Suprapubic skin (tissue), 4 donors: ENCODE results near the gene EVA1B. TPM values are rescaled to one million over a fixed set of nuclear protein-coding genes. Genes with fewer than 3 reads are reported as not detected.
A peak's percentile ranks its signal among the peaks of the same experiment; 100 is the strongest.

Source experiments
- DNase-seq, 2 donors: peaks; one replicate each; pipeline ENCODE4 v3.0.0-alpha.2; 2019; ENCODE audit warnings: low spot score in 2 of 2
- H3K27ac ChIP-seq: fragments of 200-600 bp; sonication (generic); one replicate; pipeline ENCODE4 v1.5.1; 2019
- H3K27me3 ChIP-seq: fragments of 200-600 bp; sonication (generic); one replicate; pipeline ENCODE4 v1.5.1; 2019
- H3K36me3 ChIP-seq: fragments of 200-600 bp; sonication (generic); one replicate; pipeline ENCODE4 v1.5.1; 2019
- H3K4me1 ChIP-seq: fragments of 200-600 bp; sonication (generic); one replicate; pipeline ENCODE4 v1.5.1; 2019
- H3K4me3 ChIP-seq: fragments of 200-600 bp; sonication (generic); one replicate; pipeline ENCODE4 v1.5.1; 2019; ENCODE audit warnings: mild to moderate bottlenecking
- H3K9me3 ChIP-seq: fragments of 200-600 bp; sonication (generic); one replicate; pipeline ENCODE4 v1.5.1; 2019
- EP300 ChIP-seq: sonication (generic); formaldehyde crosslinking; IDR thresholded peaks from one replicate; pipeline ENCODE4 v1.6.1; 2017; ENCODE audit warnings: antibody characterized with exemption
- POLR2A ChIP-seq, 2 donors: fragments of 450-650 bp; IDR thresholded peaks; one replicate each; pipeline ENCODE4 v1.6.1; 2017; ENCODE audit warnings: antibody characterized with exemption in 2 of 2, mild to moderate bottlenecking in 2 of 2, moderate library complexity in 2 of 2
- POLR2AphosphoS5 ChIP-seq, 3 donors: sonication (generic); formaldehyde crosslinking; IDR thresholded peaks; one replicate each; pipeline ENCODE4 v1.6.1; 2017; ENCODE audit warnings: antibody characterized with exemption in 3 of 3
- WGBS: methylation state at CpG from one replicate; pipeline ENCODE4 v1.1.5; 2018; 5-methylcytosine and 5-hydroxymethylcytosine counted together
- total RNA-seq, 4 donors: library from RNA; depleted of rRNA; stranded (reverse); fragments of >200 nt; gene quantifications; one replicate each; pipeline ENCODE4 v1.1.0, GENCODE V29; 2016
- TF ChIP-seq, protein P1 (sequence below), 2 donors: fragments of 200-600 bp in 1 of 2; fragments of 450-650 bp in 1 of 2; sonication (generic) in 1 of 2; IDR thresholded peaks; one replicate each; pipeline ENCODE4 v1.5.1; 2016 to 2019; ENCODE audit warnings: antibody characterized with exemption in 2 of 2, mild to moderate bottlenecking in 1 of 2, moderate library complexity in 1 of 2

Gene EVA1B
- total RNA-seq, 4 donors from 2014 or later = 13.3 to 28.0 (median 19.2) TPM

DNA sequence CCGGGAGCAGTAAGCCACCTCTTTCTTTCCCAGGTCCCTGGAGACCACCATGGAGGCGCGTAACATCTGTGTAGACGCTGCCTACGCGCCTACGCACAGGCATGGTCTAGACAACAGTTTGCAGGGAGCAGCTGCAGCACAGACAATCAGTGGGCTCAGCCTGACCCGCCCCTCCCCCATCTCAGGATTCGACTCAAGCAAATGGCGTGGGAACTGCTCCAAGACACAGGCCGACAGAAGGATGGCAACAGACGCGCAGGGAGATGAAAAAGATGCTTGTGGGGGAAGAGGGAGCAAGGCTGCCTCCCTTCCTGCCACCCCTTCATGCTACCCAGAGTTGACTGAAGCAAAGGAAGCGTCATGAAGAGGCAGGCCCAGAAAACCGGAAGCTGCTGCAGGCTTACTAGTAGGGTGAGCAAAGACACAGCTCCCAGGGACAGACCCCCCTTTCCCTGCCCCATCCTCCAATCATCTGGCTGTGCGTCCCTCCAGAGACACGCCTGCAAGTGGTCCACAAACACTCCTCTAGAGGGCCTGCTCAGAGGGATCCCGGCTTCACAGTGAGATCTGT lies 42.7 kb upstream of the EVA1B start:
- no peak for DNase-seq
- H3K27ac ChIP-seq = no peak overlapping the region
- TF ChIP-seq POLR2AphosphoS5 (IDR thresholded peaks at IDR 0.05) (no peak), POLR2A (IDR thresholded peaks at IDR 0.05) (no peak), EP300 (no peak)
- TF ChIP-seq, protein P1, sequence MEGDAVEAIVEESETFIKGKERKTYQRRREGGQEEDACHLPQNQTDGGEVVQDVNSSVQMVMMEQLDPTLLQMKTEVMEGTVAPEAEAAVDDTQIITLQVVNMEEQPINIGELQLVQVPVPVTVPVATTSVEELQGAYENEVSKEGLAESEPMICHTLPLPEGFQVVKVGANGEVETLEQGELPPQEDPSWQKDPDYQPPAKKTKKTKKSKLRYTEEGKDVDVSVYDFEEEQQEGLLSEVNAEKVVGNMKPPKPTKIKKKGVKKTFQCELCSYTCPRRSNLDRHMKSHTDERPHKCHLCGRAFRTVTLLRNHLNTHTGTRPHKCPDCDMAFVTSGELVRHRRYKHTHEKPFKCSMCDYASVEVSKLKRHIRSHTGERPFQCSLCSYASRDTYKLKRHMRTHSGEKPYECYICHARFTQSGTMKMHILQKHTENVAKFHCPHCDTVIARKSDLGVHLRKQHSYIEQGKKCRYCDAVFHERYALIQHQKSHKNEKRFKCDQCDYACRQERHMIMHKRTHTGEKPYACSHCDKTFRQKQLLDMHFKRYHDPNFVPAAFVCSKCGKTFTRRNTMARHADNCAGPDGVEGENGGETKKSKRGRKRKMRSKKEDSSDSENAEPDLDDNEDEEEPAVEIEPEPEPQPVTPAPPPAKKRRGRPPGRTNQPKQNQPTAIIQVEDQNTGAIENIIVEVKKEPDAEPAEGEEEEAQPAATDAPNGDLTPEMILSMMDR (IDR thresholded peaks at IDR 0.05) = no peak
- WGBS = 66% methylated on average over 18 of the region's 18 CpGs
- no peaks in the 10 kb centered on the region for H3K27me3 ChIP-seq
- peaks cover 31% of the 10 kb centered on the region for H3K4me1 ChIP-seq
- no peak overlapping the region for H3K4me3 ChIP-seq
- H3K36me3 ChIP-seq = peaks cover 17% of the 10 kb centered on the region
- no peaks in the 10 kb centered on the region for H3K9me3 ChIP-seq

GRCh38 chr1:36365381-36365780 lies 41.9 kb upstream of the EVA1B start:
- Histone ChIP-seq H3K27me3 (no peaks in the 10 kb centered on the region), H3K36me3 (peaks cover 24% of the 10 kb centered on the region), H3K4me1 (peaks cover 30% of the 10 kb centered on the region), H3K9me3 (no peaks in the 10 kb centered on the region), H3K27ac (peak overlapping the region; percentile 24), H3K4me3 (no peak overlapping the region)
- WGBS = 61% methylated on average over 1 of the region's 1 CpG
- DNase-seq = no peak
- no peak for TF ChIP-seq POLR2A (IDR thresholded peaks at IDR 0.05)
- no peak for TF ChIP-seq POLR2AphosphoS5 (IDR thresholded peaks at IDR 0.05)
- TF ChIP-seq, protein P1 (IDR thresholded peaks at IDR 0.05) = no peak
- no peak for TF ChIP-seq EP300

DNA sequence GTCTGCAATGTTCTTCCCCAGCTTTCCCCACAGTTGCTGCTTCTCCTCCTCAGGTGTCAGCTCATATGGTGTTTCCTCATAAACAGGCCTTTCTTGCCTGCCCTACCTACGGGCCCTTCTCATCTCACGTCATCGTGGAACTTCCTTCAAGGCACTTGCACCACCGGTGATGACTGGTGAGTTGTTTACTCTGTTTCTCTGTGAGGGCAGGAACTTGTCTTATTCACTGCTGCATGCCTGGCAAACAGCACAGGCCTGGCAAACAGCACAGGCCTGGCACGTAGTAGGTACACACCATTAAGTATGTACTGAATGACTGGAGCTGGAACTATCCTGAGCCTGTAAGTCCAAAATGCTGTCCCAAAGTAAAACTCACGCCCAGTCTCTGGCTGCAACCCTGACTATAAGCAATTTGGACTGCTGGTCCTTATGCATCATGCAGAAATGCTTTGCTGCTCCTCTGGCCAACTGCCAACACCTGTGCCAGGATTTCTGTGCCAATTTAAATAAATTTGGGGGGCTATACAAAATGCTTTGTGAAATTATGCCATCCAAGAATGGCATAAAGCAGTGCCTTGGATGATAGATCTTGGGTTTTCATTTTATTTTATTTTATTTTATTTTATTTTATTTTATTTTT lies 36.6 kb upstream of the EVA1B start:
- Histone ChIP-seq H3K36me3 (peaks cover 61% of the 10 kb centered on the region), H3K27ac (no peak overlapping the region), H3K9me3 (no peaks in the 10 kb centered on the region), H3K4me3 (no peak overlapping the region), H3K4me1 (peaks cover 1% of the 10 kb centered on the region), H3K27me3 (no peaks in the 10 kb centered on the region)
- whole genome bisulfite sequencing = 82% methylated on average over 6 of the region's 6 CpGs
- no peak for DNase-seq
- TF ChIP-seq, protein P1 (IDR thresholded peaks at IDR 0.05) = no peak
- TF ChIP-seq POLR2AphosphoS5 (IDR thresholded peaks at IDR 0.05) (no peak), POLR2A (IDR thresholded peaks at IDR 0.05) (no peak), EP300 (no peak)

GRCh38 chr1:36359383-36359782 lies 35.9 kb upstream of the EVA1B start:
- Histone ChIP-seq H3K27me3 (no peaks in the 10 kb centered on the region), H3K36me3 (peaks cover 68% of the 10 kb centered on the region), H3K4me3 (no peak overlapping the region), H3K4me1 (no peaks in the 10 kb centered on the region), H3K9me3 (no peaks in the 10 kb centered on the region), H3K27ac (no peak overlapping the region)
- DNase-seq = no peak
- WGBS = 93% methylated on average over 5 of the region's 5 CpGs
- TF ChIP-seq POLR2AphosphoS5 (IDR thresholded peaks at IDR 0.05) (no peak), POLR2A (IDR thresholded peaks at IDR 0.05) (no peak), EP300 (no peak)
- TF ChIP-seq, protein P1 (IDR thresholded peaks at IDR 0.05) = no peak

DNA sequence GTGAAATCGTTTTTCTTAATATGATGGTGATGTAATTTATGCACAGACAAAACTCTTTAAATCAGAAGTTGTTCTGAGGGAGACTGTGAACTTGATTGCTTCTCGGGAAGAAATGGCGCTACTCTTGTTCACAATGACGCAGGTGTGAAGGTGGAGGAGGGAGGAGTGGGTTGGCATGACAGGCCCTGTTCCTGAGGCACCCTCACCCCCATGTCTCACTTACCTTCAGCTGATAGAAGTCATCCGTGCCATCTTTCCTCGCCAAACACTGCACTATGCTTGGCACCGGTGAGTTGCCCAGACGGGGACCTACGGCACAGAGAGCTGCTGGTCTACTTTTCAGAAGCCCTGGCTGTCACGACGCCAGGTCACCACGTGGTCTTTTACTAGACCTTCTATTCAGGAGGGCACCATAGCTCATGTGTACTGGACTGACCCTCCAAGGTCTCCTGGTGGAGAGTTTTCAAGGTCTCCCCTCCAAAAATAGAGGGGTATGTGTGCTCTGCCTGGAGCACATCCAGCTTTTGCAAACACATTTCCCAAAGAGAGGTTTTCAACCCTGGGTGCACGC lies 35.2 kb upstream of the EVA1B start:
- no peak for TF ChIP-seq POLR2AphosphoS5 (IDR thresholded peaks at IDR 0.05)
- TF ChIP-seq POLR2A (IDR thresholded peaks at IDR 0.05) = no peak
- TF ChIP-seq, protein P1 (IDR thresholded peaks at IDR 0.05) = no peak
- no peak for TF ChIP-seq EP300
- Histone ChIP-seq H3K4me3 (no peak overlapping the region), H3K9me3 (no peaks in the 10 kb centered on the region), H3K4me1 (no peaks in the 10 kb centered on the region), H3K27ac (no peak overlapping the region), H3K27me3 (no peaks in the 10 kb centered on the region), H3K36me3 (peaks cover 76% of the 10 kb centered on the region)
- WGBS = 91% methylated on average over 13 of the region's 13 CpGs
- DNase-seq = no peak
